ENCODE data around the gene DAP. TPM values are rescaled to one million over a fixed set of nuclear protein-coding genes. Genes with fewer than 3 reads are reported as not detected.
"Not testable (repeated sequence)": the region's sequence is repeated elsewhere in the genome, so short reads cannot be mapped to it uniquely, and the experiment has no call there.

Gene DAP
- total RNA-seq, 1 experiment from 2014 or later = 47.2 TPM

DNA sequence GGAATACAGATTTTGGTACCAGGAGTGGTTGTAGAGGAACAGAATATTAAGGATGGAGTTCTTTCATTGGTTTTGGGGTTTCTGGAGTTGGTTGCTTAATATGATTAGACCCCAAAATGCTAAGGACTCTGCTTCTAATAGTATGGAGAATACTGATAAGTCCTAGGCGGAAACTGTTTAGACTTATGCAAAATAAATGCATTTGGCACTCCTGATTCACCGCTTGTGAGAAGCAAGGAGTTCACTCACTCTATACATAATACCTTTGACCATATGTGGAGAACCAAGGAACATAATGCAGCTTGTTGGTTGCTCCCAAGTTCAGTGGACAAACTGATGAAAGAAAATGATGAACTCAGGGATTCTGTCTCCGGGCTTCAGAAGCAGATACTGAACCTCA, 44.2 kb downstream of the DAP start:
- not testable (repeated sequence) for H3K27ac ChIP-seq (ENCODE audit: insufficient read length, low read depth, low read length); H2BK20ac ChIP-seq (ENCODE audit: low read depth, low read length, poor library complexity, severe bottlenecking); H2BK120ac ChIP-seq (ENCODE audit: low read depth, low read length, poor library complexity, severe bottlenecking); H3K4me1 ChIP-seq (ENCODE audit: insufficient read depth, low read length); H2BK12ac ChIP-seq (ENCODE audit: insufficient read length, low read depth, low read length); H3K23ac ChIP-seq (ENCODE audit: insufficient read length, low read depth, low read length); DNase-seq; H2AK5ac ChIP-seq (ENCODE audit: insufficient read length, low read length); H3K4ac ChIP-seq (ENCODE audit: low read depth, low read length); H4K91ac ChIP-seq (ENCODE audit: insufficient read length, low read depth, low read length); H4K5ac ChIP-seq (ENCODE audit: insufficient read length, low read depth, low read length); H3K9me3 ChIP-seq (ENCODE audit: control insufficient read depth, low read depth, low read length); H3K79me1 ChIP-seq (ENCODE audit: insufficient read depth, low read depth, low read length, poor library complexity, severe bottlenecking); H3T11ph ChIP-seq (ENCODE audit: low read length); H3K23me2 ChIP-seq (ENCODE audit: insufficient read length, low read depth, low read length, poor library complexity, severe bottlenecking); H3K79me2 ChIP-seq (ENCODE audit: insufficient read depth, low read length); H3K56ac ChIP-seq (ENCODE audit: insufficient read length, low read depth, low read length); H4K8ac ChIP-seq (replicated peaks; ENCODE audit: insufficient read length, low read depth, low read length); H2BK15ac ChIP-seq (ENCODE audit: low read depth, low read length); H3K27me3 Mint-ChIP-seq (ENCODE audit: low read depth); H3K9me3 Mint-ChIP-seq; H2AFZ ChIP-seq (ENCODE audit: low read length); H3K4me1 Mint-ChIP-seq; H3K9ac ChIP-seq (ENCODE audit: extremely low read depth, insufficient read length, low read length); H3K27ac Mint-ChIP-seq; H3K14ac ChIP-seq (ENCODE audit: insufficient read depth, low read length); H2BK5ac ChIP-seq (ENCODE audit: insufficient read length, low read length); H3K27me3 ChIP-seq (ENCODE audit: insufficient read depth, low read length); H3K18ac ChIP-seq (ENCODE audit: insufficient read length, low read depth, low read length); H3K4me3 Mint-ChIP-seq; H3K4me2 ChIP-seq (ENCODE audit: insufficient read depth, insufficient read length, low read length); H4K20me1 ChIP-seq (ENCODE audit: control insufficient read depth, insufficient read depth, insufficient read length)
- WGBS (ENCODE audit: extremely low coverage, insufficient read length, low lambda C conversion rate) = no CpG with 5 or more reads among the region's 3 CpGs
- peaks cover 5 to 13% (median 11%) of the 10 kb centered on the region in 3 experiments; a peak in 6 of 7 replicates for H3K36me3 Mint-ChIP-seq (ENCODE audit: insufficient read depth in 1 of 3, low read depth in 3 of 3)

All from H9 (cell line).